WTC11 (cell line): ENCODE data around the gene TMC4. TPM values are rescaled to one million over a fixed set of nuclear protein-coding genes. Genes with fewer than 3 reads are reported as not detected.

ENCODE experiments used
- ATF6 ChIP-seq: sonication (generic); formaldehyde crosslinking; IDR thresholded peaks from 2 replicates; pipeline ENCODE4 v1.8.1; 2023; ENCODE audit warnings: mild to moderate bottlenecking, missing genetic modification reagents
- CBFB ChIP-seq: sonication (generic); formaldehyde crosslinking; IDR thresholded peaks from 2 replicates; pipeline ENCODE4 v1.8.1; 2022; ENCODE audit warnings: mild to moderate bottlenecking, low read depth, missing genetic modification reagents
- CDX4 ChIP-seq: fragments of 250-450 bp; sonication (Bioruptor Pico); IDR thresholded peaks from 2 replicates; pipeline ENCODE4 v1.9.0; 2021; ENCODE audit warnings: moderate library complexity, mild to moderate bottlenecking, inconsistent platforms, borderline replicate concordance
- CREB1 ChIP-seq: sonication (generic); formaldehyde crosslinking; IDR thresholded peaks from 2 replicates; pipeline ENCODE4 v1.8.0; 2023; ENCODE audit warnings: mild to moderate bottlenecking, missing genetic modification reagents
- ELF4 ChIP-seq: sonication (generic); formaldehyde crosslinking; IDR thresholded peaks from 2 replicates; pipeline ENCODE4 v1.8.1; 2022; ENCODE audit warnings: low read depth, mild to moderate bottlenecking, moderate library complexity, missing genetic modification reagents
- EMX1 ChIP-seq: fragments of 250-450 bp; sonication (Bioruptor Pico); IDR thresholded peaks from 2 replicates; pipeline ENCODE4 v1.8.0; 2021; ENCODE audit warnings: mild to moderate bottlenecking
- ERG ChIP-seq: fragments of 250-450 bp; sonication (Bioruptor Pico); IDR thresholded peaks from 2 replicates; pipeline ENCODE4 v1.8.0; 2021; ENCODE audit warnings: mild to moderate bottlenecking
- ESRRA ChIP-seq: sonication (generic); formaldehyde crosslinking; IDR thresholded peaks from 2 replicates; pipeline ENCODE4 v1.8.1; 2022; ENCODE audit warnings: mild to moderate bottlenecking, missing genetic modification reagents, borderline replicate concordance
- GABPB1 ChIP-seq: sonication (generic); formaldehyde crosslinking; IDR thresholded peaks from 2 replicates; pipeline ENCODE4 v1.8.1; 2023; ENCODE audit warnings: mild to moderate bottlenecking, missing genetic modification reagents
- GRHL2 ChIP-seq: fragments of 250-450 bp; sonication (Bioruptor Pico); IDR thresholded peaks from 2 replicates; pipeline ENCODE4 v1.8.0; 2022; ENCODE audit warnings: mild to moderate bottlenecking, moderate library complexity; ENCODE audit not compliant: insufficient replicate concordance, severe bottlenecking
- GTF2I ChIP-seq: fragments of 250-450 bp; sonication (Bioruptor Pico); conservative IDR thresholded peaks from 2 replicates; pipeline ENCODE4 v1.4.0; 2021; ENCODE audit warnings: mild to moderate bottlenecking
- HMGA2 ChIP-seq: fragments of 250-450 bp; sonication (Bioruptor Pico); IDR thresholded peaks from 2 replicates; pipeline ENCODE4 v1.4.0; 2021; ENCODE audit warnings: mild to moderate bottlenecking, moderate library complexity
- IRF1 ChIP-seq: sonication (generic); formaldehyde crosslinking; IDR thresholded peaks from 2 replicates; pipeline ENCODE4 v1.8.0; 2023; ENCODE audit warnings: missing genetic modification reagents
- JUN ChIP-seq: sonication (generic); formaldehyde crosslinking; IDR thresholded peaks from 2 replicates; pipeline ENCODE4 v1.8.0; 2023; ENCODE audit warnings: mild to moderate bottlenecking, missing genetic modification reagents
- NR1H2 ChIP-seq: sonication (generic); formaldehyde crosslinking; IDR thresholded peaks from 2 replicates; pipeline ENCODE4 v1.9.0; 2021; ENCODE audit warnings: mild to moderate bottlenecking, moderate library complexity, missing genetic modification reagents
- PRRX2 ChIP-seq: fragments of 250-450 bp; sonication (Bioruptor Pico); IDR thresholded peaks from 2 replicates; pipeline ENCODE4 v1.8.0; 2021; ENCODE audit warnings: mild to moderate bottlenecking
- TCF7 ChIP-seq: sonication (generic); formaldehyde crosslinking; IDR thresholded peaks from 2 replicates; pipeline ENCODE4 v1.8.0; 2022; ENCODE audit warnings: mild to moderate bottlenecking, low read depth, missing genetic modification reagents, moderate library complexity
- TEAD4 ChIP-seq: sonication (generic); formaldehyde crosslinking; IDR thresholded peaks from 2 replicates; pipeline ENCODE4 v1.8.0; 2022; ENCODE audit warnings: mild to moderate bottlenecking, missing genetic modification reagents
- ZBTB43 ChIP-seq: sonication (generic); formaldehyde crosslinking; IDR thresholded peaks from 2 replicates; pipeline ENCODE4 v1.8.1; 2023; ENCODE audit warnings: mild to moderate bottlenecking, missing genetic modification reagents
- ZNF121 ChIP-seq: sonication (generic); formaldehyde crosslinking; IDR thresholded peaks from 2 replicates; pipeline ENCODE4 v1.8.0; 2023; ENCODE audit warnings: missing genetic modification reagents
- ZNF232 ChIP-seq: sonication (generic); formaldehyde crosslinking; IDR thresholded peaks from 2 replicates; pipeline ENCODE4 v1.8.0; 2022; ENCODE audit warnings: mild to moderate bottlenecking, missing genetic modification reagents
- ZNF423 ChIP-seq: fragments of 250-450 bp; sonication (Bioruptor Pico); IDR thresholded peaks from 2 replicates; pipeline ENCODE4 v2.1.2; 2022; ENCODE audit warnings: mild to moderate bottlenecking, moderate library complexity
- ZNF671 ChIP-seq: fragments of 250-450 bp; sonication (Bioruptor Pico); IDR thresholded peaks from 2 replicates; pipeline ENCODE4 v1.8.0; 2021; ENCODE audit warnings: mild to moderate bottlenecking
- total RNA-seq: library from RNA; stranded (reverse); gene quantifications from 3 replicates; pipeline ENCODE4 v1.2.3, GENCODE V29; 2021
- TF ChIP-seq, protein P1 (sequence below): sonication (generic); formaldehyde crosslinking; conservative IDR thresholded peaks from 2 replicates; pipeline ENCODE4 v1.8.1; 2022; ENCODE audit warnings: mild to moderate bottlenecking, missing genetic modification reagents
- TF ChIP-seq, protein P2 (sequence below): fragments of 250-450 bp; sonication (Bioruptor Pico); IDR thresholded peaks from 2 replicates; pipeline ENCODE4 v1.9.0; 2021; ENCODE audit warnings: mild to moderate bottlenecking
- TF ChIP-seq, protein P3 (sequence below): fragments of 250-450 bp; sonication (Bioruptor Pico); IDR thresholded peaks from 2 replicates; pipeline ENCODE4 v1.9.0; 2021; ENCODE audit warnings: mild to moderate bottlenecking, borderline replicate concordance
- TF ChIP-seq, protein P4 (sequence below): sonication (generic); formaldehyde crosslinking; IDR thresholded peaks from 2 replicates; pipeline ENCODE4 v1.8.1; 2022; ENCODE audit warnings: mild to moderate bottlenecking, moderate library complexity, missing genetic modification reagents

Gene TMC4
- total RNA-seq, 1 experiment from 2014 or later = 9.3 TPM

- TF ChIP-seq ZNF671 (no peak), CBFB (no peak), ZBTB43 (CRISPR knock-in tag) (no peak), IRF1 (CRISPR knock-in tag) (no peak), GTF2I (CRISPR knock-in tag) (no peak), HMGA2 (CRISPR knock-in tag) (0 out of 2 replicates have a peak, but pooled peaks have one; percentile 12), EMX1 (CRISPR knock-in tag) (no peak), ERG (no peak), CREB1 (no peak), TEAD4 (CRISPR knock-in tag) (no peak), NR1H2 (CRISPR knock-in tag) (no peak), CDX4 (CRISPR knock-in tag) (no peak), PRRX2 (no peak), GABPB1 (CRISPR knock-in tag) (no peak; the same call in 1 of the 2 replicates), ZNF232 (no peak), GRHL2 (CRISPR knock-in tag) (no peak), ZNF121 (no peak), ELF4 (no peak), ATF6 (CRISPR knock-in tag) (no peak), TCF7 (CRISPR knock-in tag) (no peak), JUN (CRISPR knock-in tag) (no peak), ZNF423 (CRISPR knock-in tag) (no peak), ESRRA (no peak)
- TF ChIP-seq, protein P1, sequence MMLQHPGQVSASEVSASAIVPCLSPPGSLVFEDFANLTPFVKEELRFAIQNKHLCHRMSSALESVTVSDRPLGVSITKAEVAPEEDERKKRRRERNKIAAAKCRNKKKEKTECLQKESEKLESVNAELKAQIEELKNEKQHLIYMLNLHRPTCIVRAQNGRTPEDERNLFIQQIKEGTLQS (CRISPR knock-in tag) = no peak
- TF ChIP-seq, protein P2, sequence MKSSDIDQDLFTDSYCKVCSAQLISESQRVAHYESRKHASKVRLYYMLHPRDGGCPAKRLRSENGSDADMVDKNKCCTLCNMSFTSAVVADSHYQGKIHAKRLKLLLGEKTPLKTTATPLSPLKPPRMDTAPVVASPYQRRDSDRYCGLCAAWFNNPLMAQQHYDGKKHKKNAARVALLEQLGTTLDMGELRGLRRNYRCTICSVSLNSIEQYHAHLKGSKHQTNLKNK (CRISPR knock-in tag) = no peak; the same call in 1 of the 2 replicates
- TF ChIP-seq, protein P3, sequence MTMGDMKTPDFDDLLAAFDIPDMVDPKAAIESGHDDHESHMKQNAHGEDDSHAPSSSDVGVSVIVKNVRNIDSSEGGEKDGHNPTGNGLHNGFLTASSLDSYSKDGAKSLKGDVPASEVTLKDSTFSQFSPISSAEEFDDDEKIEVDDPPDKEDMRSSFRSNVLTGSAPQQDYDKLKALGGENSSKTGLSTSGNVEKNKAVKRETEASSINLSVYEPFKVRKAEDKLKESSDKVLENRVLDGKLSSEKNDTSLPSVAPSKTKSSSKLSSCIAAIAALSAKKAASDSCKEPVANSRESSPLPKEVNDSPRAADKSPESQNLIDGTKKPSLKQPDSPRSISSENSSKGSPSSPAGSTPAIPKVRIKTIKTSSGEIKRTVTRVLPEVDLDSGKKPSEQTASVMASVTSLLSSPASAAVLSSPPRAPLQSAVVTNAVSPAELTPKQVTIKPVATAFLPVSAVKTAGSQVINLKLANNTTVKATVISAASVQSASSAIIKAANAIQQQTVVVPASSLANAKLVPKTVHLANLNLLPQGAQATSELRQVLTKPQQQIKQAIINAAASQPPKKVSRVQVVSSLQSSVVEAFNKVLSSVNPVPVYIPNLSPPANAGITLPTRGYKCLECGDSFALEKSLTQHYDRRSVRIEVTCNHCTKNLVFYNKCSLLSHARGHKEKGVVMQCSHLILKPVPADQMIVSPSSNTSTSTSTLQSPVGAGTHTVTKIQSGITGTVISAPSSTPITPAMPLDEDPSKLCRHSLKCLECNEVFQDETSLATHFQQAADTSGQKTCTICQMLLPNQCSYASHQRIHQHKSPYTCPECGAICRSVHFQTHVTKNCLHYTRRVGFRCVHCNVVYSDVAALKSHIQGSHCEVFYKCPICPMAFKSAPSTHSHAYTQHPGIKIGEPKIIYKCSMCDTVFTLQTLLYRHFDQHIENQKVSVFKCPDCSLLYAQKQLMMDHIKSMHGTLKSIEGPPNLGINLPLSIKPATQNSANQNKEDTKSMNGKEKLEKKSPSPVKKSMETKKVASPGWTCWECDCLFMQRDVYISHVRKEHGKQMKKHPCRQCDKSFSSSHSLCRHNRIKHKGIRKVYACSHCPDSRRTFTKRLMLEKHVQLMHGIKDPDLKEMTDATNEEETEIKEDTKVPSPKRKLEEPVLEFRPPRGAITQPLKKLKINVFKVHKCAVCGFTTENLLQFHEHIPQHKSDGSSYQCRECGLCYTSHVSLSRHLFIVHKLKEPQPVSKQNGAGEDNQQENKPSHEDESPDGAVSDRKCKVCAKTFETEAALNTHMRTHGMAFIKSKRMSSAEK (CRISPR knock-in tag) = no peak
- TF ChIP-seq, protein P4, sequence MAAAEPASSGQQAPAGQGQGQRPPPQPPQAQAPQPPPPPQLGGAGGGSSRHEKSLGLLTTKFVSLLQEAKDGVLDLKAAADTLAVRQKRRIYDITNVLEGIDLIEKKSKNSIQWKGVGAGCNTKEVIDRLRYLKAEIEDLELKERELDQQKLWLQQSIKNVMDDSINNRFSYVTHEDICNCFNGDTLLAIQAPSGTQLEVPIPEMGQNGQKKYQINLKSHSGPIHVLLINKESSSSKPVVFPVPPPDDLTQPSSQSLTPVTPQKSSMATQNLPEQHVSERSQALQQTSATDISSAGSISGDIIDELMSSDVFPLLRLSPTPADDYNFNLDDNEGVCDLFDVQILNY (CRISPR knock-in tag) = no peak
Observed at GRCh38 chr19:54189735-54190502, 17.0 kb upstream of the TMC4 start (continued).
